Measurements from ENCODE around the gene LIF.
"Not testable (repeated sequence)": the region's sequence is repeated elsewhere in the genome, so short reads cannot be mapped to it uniquely, and the experiment has no call there.

Gene LIF

DNA sequence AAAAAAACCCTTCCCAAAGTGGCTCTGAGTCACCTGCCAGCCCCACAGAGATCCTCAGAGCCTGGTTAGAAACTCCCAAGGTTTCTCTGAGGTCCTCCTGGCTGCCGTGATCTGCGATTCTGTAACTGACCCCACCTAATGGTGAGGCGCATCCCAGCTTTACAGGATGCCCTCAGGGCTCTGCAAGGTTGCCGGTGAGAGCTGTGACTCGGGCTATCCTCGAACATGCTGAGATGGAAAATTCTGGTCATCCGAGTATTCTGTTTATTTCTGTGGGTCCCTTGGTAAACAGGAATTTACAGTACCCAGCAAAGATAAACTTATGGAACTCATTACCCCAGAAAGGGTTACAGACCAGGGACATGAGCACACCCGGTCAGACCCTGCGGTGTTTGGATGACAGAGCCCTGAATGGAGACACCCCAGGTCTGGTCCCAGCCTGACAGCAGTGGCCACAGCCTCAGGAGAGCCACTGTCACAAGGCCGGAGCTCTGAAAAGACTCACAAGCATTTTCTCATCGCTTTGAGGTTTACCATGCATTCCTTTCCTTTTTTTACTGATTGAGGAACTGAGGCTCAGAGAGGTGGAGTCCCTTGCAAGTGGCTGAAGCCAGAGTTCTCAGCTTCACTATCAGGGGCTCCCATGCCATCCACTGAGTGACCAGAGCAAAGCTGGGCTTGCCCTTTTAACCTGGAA, 22.2 kb downstream of the LIF start:
- DNase-seq: no peak

DNA sequence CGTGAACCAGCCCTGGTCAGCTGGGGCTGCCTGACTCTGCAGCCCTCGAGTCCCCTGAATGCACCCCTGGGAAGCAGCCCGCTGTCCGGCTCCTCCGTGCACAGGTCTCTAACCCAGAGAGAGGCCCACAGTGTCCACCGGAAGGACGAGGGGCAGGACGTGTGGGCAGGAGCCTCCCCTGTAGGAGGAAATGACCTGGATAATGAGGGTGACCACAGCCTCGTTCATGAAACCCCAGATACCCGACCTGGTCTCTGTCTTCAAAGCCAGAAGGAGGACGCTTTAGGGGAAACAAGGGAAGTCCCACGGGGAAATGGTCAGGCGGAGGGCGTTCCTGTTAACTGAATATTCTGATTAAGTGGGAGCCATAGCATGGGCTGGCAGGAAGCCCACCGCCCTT, 23.3 kb downstream of the LIF start:
- DNase-seq: no peak

DNA sequence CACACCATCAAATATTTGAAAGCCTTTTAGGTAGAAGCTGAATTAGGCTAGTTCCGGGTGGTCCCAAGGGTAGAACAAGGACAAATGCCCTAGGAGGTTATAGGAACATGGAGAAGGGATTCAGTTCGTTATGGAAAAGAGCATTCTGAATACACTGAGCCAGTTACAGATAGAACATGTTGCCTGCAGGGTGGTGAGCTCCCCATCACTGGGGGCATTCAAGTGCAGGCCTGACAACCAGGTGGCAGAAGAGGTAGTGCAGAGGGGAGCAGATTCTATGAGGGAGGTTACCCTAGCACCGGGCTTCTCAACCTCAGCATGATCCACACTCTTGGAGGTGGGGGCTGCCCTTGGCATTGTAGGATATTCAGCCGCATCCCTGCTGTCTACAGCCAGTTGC, 24.2 kb downstream of the LIF start:
- DNase-seq: no peak

DNA sequence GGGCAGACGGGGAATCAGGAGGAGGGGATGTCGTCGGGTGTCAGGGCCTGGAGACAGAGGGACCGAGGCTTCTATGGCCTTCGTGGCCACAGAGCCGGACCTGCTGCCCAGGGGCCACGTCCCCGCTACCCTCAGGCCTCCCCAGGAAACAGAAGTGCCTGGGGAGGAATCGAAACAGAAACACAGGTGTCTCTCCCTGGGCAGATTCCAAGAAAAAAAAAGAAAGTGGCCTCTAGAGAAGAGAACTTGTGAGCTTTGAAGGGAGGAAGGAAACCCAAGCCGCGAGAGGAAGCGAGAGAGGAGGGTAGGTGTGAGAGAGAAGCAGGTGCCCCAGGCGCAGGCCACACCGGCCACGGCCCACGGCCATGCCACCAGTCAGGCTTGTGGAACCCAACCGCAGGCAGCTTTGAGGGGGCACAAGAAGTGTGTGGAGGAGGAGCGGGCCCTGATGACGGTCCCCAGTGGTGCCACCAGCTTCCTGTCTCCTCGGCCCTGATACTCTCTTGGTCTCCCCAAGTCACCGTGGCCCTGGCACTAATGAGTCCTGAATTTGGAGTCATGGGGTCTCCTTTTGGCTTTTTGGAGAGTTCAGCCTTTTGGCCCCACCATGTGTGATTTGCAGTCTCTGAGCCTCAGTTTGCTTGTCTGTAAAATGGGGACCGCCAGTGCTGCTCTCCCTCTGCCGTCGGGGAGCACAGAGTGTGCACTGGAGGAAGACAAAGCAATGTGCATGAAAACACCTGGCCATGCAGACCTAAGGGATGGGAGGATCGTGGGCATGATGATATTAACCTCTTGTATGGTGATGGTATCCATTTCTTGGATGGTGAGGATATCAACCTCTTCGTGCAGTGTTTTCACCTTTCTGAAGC, 25.2 kb downstream of the LIF start:
- DNase-seq: peak; percentile 57

DNA sequence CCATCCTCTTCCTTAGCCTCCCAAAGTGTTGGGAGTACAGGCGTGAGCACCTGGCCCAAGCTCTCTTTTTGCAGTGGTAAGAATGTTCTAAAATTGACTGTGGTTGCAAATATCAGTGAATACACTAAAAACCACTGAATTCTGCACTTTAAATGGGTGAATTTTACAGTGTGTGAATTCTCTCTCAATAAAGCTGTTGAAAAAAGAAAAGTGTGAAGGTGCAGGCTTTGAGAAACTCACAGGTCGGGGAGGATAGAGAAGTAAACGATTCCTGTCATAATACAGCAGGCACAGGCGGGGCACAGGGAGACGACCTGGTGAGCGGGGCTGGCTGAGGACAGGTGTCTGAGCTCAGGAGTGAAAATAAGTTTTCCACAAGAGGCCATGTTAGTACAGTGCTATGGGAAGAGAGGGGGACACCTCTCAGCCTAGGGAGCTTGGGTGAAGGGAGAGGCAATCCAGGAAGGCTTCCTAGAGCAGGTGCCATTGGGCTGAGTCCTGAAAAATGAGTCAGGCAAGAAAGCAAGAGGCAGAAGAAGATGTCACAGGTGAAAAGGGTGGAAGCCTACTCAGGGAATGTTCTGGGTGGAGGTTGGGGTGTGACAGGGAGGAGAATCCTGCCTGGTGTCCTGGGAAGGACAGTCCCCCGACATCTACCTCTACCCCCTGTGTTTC, 26.1 kb downstream of the LIF start:
- no peak for DNase-seq

DNA sequence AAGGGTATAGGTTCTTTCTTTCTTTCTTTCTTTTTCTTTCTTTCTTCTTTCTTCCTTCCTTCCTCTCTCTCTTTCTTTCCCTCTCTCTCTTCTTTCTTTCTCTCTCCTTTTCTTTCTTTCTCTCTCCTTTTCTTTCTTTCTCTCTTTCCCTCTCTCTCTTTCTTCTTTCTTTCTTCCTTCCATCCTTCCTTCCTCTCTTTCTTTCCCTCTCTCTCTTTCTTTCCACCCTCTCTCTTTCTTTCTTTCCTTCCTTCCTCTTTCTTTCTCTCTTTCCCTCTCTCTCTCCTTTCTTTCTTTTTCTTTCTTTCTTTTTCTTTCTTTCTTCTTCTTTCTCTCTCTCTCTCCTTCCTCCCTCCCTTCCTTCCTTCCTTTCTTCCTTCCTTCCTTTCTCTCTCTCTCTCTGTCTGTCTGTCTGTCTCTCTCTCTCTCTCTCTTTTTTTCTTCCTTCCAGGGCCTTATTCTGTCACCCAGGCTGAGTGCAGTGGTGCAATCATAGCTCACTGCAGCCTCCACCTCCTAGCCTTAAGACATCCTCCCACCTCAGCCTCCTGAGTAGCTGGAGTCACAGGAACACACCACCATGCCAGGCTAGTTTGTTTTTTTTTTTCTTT, 26.8 kb downstream of the LIF start:
- no peak for DNase-seq

DNA sequence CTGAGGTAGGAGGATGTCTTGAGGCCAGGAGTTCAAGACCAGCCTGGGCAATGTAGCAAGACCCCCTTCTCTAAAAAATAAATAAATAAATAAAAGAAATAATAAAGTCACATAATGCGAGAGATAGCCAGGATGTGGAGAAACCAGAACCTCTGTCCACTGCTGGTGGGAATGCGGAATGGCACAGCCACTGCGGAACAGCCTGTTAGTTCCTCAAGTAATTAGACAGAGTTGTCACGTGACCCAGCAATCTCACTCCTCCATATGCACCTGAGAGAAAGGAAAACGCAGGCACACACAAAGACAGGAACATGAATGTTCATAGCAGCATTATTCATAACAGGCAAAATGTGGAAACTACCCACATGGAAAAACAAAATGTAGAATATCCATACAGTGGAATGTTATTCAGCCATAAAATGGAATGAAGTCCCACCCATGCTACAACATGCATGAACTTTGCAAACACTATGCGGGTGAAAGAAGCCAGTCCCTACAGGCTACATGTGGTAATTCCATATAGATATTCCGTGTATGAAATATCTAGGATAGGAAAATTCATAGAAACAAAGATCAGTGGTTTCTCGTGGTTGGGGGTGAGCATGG, 27.4 kb downstream of the LIF start:
- no peak for DNase-seq

DNA sequence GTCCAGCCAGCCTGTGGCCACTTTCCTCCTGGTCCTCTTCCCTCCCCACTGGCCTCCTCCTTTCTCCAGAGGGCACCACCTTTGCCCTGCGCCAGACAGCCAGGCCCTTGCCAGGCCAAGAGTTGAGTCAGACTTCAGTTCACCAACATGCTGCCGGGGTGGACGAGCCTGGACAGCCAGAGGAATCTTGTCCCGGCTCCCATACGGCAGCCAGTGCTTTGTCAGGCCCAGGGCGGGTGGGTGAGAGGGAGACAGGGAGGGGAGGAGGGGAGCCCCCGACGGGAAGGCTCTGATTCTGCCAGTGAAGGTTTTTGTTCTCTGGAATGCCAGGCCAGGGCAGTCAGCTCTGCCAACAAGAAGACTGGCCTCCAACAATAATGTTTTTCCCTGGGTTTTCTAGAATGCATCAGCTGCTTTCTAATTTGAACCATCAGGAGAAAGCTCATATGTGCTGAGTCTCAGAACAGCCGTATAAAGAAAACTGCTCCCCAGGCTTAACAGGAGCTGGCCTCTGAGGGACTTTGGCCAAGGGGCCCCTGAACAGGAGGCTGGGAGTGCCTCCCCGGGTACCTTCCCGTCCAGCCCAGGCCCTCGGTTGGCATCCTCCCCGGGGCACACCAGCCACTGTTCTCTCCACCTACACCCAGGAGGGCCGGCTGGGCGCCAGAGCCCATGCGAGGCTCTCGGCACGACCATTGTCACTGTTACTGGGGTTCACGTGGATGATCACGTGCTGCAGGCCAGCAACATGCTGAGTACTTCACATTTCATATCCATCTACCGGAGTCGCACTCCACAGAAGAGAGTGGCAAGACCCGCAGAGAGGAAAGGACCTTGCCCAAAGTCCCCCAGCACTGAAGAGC, 28.6 kb downstream of the LIF start:
- DNase-seq: no peak

DNA sequence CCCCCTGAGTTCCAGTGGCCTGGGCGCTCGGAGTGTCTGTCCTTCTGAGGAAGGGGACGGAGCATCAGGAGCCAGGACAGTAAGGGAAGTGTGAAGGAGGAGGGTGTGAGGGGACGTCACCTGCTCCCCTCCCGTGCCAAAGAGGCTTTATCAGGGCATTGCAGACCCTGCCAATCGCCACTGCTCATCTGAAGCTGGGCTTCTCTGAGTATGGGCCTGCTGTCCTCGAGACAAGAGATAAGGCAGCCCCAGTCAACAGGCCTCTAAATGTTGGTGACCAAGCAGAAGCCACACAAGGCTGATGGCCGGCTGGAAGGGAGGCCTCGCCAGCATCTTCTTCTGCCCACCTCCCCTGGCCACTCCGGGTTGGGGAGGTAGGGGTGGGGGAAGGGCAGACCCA, 29.8 kb downstream of the LIF start:
- no peak for DNase-seq

DNA sequence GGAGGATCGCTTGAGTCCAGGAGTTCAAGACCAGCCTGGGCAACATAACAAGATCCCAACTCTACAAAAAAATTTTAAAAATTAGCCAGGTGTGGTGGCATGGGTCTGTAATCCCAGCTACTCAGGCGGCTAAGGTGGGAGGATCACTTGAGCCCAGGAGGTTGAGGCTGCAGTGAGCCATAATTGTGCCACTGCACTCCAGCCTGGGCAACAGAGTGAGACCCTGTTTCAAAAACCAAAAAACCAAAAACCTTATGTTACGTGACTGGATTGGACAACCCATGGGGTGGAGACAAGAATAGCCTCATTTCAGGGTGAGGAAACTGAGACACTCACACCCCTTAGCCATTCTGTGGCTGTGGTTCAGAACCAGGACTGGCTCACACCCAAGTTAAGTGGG, 30.3 kb downstream of the LIF start:
- not testable (repeated sequence) for DNase-seq

DNA sequence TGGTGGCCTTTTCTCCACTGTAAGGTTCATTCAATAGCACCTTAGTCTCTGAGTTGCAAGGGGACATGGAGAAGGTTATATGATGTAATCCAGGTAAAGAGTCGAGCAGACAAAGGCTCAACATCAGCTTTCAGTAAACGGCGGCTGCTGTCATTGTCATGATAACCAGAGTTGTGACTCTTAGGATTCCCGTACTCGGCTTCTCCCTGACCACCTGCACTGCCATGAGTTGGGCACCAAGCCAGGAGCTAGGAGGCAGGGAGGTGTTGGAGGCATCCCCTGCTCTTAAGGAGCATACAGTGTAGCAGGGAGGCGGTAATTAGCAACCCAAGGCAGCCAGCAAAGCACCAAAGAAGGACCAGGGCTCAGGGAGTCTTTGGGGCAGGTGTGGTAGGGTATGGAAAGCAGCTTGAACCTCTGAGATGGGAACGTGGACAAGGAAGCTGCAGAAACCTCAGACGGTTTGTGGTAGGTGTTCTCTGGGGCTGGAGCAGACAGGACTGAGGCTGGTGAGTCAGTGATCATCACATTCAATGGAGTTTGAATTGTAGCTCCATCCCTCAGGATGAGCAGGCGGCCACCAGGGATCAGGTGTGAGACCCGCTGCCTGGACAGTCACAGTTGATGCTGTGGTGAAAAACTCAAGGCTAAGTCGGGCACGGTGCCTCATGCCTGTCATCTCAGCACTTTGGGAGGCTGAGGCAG, 31.7 kb downstream of the LIF start:
- DNase-seq: no peak

DNA sequence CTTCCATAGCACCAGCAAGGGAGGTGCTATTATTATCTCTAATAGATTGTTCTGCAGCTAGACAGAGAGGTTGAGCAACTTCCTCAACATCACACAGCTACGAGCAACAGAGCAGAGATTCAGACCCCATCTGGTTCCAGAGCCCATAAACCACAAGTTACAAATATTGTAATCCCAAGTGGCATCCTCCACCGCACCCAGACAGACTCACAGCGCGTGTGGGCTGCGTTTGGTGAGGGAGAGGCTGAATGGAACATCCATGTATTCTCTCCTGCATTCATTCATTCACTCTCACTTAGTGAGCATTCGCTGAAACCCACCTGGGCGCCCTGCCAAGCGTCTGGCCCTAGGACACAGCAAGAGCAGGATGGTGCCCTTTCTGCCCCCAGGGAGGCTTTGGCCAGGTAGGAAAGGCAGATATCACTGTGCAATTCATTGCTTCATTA, 33.5 kb downstream of the LIF start:
- no peak for DNase-seq

DNA sequence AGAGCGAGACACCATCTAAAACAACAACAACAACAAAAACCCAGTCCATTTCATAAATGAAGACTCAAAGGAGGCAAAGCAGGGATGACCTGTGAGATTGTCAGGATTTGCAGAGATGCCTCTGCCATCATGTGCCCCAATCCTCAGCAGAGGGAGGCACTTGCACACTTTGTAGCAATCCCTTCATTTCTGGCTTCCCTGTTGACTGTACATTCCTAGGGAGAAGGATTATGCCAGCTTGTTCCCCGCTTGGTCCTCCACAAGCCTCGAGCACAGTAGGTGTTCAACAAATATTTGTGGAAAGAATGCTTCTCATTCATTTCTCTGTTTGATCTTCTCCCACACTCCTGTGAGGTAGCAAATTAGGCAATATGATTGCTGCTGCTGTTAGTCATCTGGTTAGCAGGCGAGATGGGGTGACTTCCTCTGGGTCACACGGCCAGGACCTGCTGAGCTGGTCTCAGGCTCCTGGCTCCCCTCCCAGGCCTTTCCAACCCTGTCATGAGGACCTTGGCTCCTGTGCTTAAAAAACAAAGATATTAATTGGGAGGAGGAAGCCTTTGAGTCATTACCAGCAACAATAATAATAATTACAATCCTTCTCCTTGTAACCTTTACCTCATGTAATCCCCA, 34.1 kb downstream of the LIF start:
- DNase-seq: no peak

DNA sequence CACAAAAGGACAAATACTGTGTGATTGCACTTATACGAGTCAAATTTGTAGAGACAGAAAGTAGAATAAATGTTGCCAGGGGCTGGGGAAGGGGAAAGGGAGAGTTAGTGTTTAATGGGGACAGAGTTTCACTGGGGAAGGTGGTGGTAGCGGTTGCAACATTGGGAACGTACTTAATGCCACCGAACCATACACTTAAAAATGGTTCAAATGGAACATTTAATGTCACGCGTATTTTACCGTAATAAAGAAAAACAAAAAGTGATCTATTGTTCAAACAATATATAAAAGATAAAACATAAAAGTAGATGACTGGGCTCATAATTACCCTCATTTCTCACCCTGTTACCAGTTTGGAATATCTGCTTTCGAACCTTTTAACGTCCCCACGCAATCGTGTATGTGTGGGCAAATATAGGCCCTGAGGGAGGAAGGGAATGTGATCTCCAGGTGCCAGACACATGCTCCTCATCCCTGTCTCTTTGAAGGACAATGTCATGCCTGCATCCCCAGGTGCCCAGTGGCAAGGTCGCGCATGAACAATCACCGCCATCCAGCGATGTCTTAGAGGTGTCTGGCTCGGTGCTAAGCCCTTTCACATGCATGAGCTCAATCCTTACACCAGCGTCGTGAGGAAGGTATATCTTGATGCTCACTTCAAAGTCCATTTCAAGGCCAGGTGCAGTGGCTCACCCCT, 35.3 kb downstream of the LIF start:
- DNase-seq: no peak

DNA sequence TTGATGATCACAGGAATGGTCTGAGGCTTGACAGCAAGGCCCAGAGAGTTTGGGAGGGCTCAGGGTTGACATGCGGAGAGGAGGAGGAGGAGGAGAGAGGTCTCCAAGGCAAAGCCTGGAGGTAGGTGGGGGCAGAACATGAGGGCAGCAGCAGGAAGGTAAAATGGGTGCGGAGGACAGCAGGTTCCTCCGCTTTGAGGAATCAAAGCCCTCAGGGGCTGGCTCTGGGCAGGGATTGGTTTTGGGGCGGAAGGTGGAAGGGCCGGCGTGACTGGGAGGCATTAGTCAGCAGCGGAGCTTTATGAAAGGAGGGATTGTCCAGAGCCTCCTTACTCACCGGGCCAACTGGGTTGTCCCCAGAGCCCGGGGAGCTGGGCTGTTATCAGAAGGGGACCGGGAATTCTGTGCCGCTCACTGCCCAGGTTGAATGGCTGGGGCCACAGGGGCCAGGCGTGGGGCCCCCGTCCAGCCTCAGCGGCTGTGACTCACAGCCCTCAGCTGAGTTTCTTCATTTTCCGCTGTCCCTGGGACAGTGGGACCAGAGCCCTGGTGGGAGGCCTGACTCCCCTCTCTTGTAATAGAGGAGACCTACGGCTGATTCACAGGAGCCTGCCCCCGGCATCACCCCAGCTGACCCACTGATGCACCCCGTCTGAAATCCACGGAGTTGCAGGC, 36.2 kb downstream of the LIF start:
- DNase-seq: no peak

DNA sequence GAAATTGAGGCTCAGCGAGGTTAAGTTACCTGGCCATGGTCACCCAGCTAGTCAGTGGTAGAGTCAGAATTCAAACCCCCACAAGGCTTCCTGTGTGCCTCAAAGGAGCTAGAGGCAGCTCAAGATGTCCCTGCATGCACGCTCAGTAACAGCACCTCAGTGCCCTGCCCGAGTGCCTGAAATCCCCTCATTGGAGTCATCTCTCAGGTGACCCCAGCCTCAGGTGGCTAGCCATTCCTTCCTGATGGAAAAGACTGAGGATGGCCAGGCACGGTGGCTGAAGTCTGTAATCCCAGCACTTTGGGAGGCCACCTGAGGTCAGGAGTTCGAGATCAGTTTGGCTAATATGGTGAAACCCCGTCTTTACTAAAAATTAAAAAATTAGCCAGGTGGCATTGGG, 36.9 kb downstream of the LIF start:
- no peak for DNase-seq

DNA sequence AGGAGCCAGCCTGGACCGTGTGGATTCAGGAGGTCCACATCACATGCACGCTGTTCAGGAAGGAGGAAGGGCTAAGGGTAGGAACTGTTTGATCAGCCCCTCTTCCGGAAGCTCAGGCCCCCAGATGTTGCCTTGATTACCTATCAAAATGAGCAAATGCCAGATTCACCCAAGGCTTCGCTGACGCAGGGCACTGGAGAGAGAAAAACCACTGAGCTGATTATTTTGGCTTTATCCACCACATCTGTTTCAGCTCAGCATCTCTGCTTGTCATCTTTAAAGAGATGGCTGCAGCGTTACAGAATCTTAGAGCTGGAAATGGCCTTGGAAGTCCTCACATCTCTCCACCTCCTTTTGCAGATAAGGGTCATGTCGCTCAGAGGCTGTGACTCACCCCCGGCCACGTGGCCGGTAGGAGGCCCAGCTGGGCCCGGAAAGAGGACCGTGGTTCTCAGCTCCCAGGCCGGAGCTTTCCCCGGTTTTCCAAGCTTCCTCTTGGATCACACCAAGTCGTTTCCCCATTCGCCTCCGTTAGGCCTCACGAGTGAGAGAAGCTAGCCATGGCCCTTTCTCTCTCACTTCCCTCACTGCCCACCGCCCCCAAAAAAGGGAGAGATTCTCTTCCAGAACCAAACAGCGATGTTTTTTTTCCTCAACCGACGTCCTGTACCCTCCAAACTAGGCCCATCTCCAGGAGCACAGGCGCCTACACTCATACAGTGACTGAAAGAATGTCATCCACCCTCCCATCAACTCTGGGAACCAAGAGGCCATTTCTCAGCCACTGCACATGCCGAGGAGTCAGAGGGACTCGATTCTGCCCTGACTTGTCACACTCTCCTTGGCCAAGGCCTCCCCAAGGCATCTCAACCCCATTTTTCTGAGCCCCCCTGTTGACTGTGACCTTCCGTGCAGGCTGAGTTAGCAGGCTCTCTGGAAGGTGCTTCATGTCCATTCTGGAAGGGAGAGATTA, 37.6 kb downstream of the LIF start:
- DNase-seq: no peak

DNA sequence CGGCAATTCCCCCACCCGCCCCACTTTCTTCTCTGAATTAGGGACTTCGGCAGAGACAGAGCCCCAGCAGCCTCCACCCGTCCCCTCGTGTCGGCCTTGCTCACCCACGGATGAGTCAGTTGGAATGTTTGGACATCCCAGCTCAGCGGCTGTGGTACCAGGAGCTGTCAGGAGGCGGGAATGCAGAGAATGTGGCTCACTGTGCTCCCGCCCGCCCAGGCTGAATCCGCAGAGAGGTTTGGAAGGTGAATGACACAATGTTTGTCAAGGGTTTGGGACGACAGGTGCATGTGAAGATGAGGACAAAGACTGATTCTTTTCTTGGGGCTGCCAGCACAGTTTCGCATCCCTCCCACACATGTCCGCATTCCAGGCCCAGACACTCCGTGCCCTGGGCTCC, 39.6 kb downstream of the LIF start:
- no peak for DNase-seq
